B cell (primary cell): ENCODE results near the gene KISS1. TPM values are rescaled to one million over a fixed set of nuclear protein-coding genes. Genes with fewer than 3 reads are reported as not detected.

Experiments used
- ATAC-seq: fragments of 200-7000 bp; cut with Tn5 transposase; one replicate; pipeline ENCODE4 v1.10.0; 2021; ENCODE audit warnings: low read depth, mild to moderate bottlenecking, moderate number of reproducible peaks, moderate library complexity
- CTCF ChIA-PET: fragments of 350-600 bp; sonication (Branson Sonifier 250); formaldehyde crosslinking; loops from one replicate; lab custom pipeline; 2021; ENCODE audit warnings: antibody characterized with exemption, inconsistent platforms; lab: Charles Lee
- POLR2A ChIA-PET: fragments of 350-600 bp; sonication (Branson Sonifier 250); formaldehyde crosslinking; loops from one replicate; lab custom pipeline; 2021; ENCODE audit warnings: antibody characterized with exemption; lab: Charles Lee
- DNase-seq: peaks from one replicate; pipeline ENCODE4 v3.0.0; 2013
- H2AFZ ChIP-seq: 2 replicates; pipeline ENCODE4 v1.6.1; 2012; ENCODE audit warnings: mild to moderate bottlenecking, low read depth, low read length; ENCODE audit not compliant: insufficient read depth, poor library complexity, severe bottlenecking
- H3K27ac ChIP-seq, 2 donors: 1 replicate in 1 of 2; 2 replicates in 1 of 2; pipeline ENCODE4 v1.5.1; 2012 to 2013; ENCODE audit warnings: low read length in 2 of 2, mild to moderate bottlenecking in 2 of 2, moderate library complexity in 1 of 2
- H3K27me3 ChIP-seq, 4 experiments: fragments of 200-600 bp in 1 of 4; sonication (generic) in 1 of 4; replicated peaks in 1 of 4; 1 replicate in 2 of 4; 2 replicates in 2 of 4; pipeline versions ENCODE4 v1.6.1 to v1.7.0; 2013 to 2016; ENCODE audit warnings: low read length in 3 of 4, mild to moderate bottlenecking in 2 of 4, mixed read lengths in 1 of 4, moderate library complexity in 1 of 4; ENCODE audit not compliant: insufficient read depth in 4 of 4, control insufficient read depth in 3 of 4; ENCODE audit errors: control extremely low read depth in 1 of 4
- H3K36me3 ChIP-seq, 2 experiments: replicated peaks in 1 of 2; 1 replicate in 1 of 2; 2 replicates in 1 of 2; pipeline versions ENCODE4 v1.6.1 to v1.7.1; 2013; ENCODE audit warnings: low read length in 1 of 2; ENCODE audit not compliant: insufficient read depth in 2 of 2, control insufficient read depth in 1 of 2; ENCODE audit errors: control extremely low read depth in 1 of 2, extremely low read depth in 1 of 2
- H3K4me1 ChIP-seq, 2 donors: fragments of 200-600 bp in 1 of 2; sonication (generic) in 1 of 2; 1 replicate in 1 of 2; 2 replicates in 1 of 2; pipeline versions ENCODE4 v1.5.1 to v1.6.1; 2013 to 2017; ENCODE audit warnings: low read length in 2 of 2; ENCODE audit not compliant: control insufficient read depth in 2 of 2, insufficient read depth in 2 of 2
- H3K4me2 ChIP-seq: replicated peaks from 2 replicates; pipeline ENCODE3; 2012; ENCODE audit warnings: mild to moderate bottlenecking, low read depth, low read length; ENCODE audit not compliant: poor library complexity, severe bottlenecking
- H3K4me3 ChIP-seq, 5 experiments: fragments of 200-600 bp in 1 of 5; sonication (generic) in 1 of 5; 1 replicate in 3 of 5; 2 replicates in 2 of 5; pipeline versions ENCODE4 v1.5.1 to v1.7.0; 2011 to 2016; ENCODE audit warnings: low read length in 4 of 5, mild to moderate bottlenecking in 4 of 5, low read depth in 2 of 5, control low read depth in 1 of 5, moderate library complexity in 1 of 5; ENCODE audit not compliant: insufficient read depth in 1 of 5; ENCODE audit errors: control extremely low read depth in 1 of 5, extremely low read depth in 1 of 5
- H3K79me2 ChIP-seq: fragments of 200-600 bp; sonication (generic); one replicate; pipeline ENCODE4 v1.6.0; 2016; ENCODE audit warnings: low read length; ENCODE audit not compliant: control insufficient read depth, insufficient read depth
- H3K9ac ChIP-seq: fragments of 200-600 bp; sonication (generic); 2 replicates; pipeline ENCODE4 v1.6.1; 2017; ENCODE audit warnings: mild to moderate bottlenecking, low read length, moderate library complexity
- H3K9me3 ChIP-seq, 3 donors: one replicate each; pipeline versions ENCODE4 v1.6.1 to v1.7.1; 2013; ENCODE audit warnings: low read length in 2 of 3; ENCODE audit not compliant: control insufficient read depth in 2 of 3, insufficient read depth in 1 of 3; ENCODE audit errors: control extremely low read depth in 1 of 3
- H4K20me1 ChIP-seq: 2 replicates; pipeline ENCODE4 v1.6.0; 2012; ENCODE audit warnings: mild to moderate bottlenecking, low read length; ENCODE audit not compliant: insufficient read depth, control insufficient read depth, poor library complexity, severe bottlenecking
- H3K27ac Mint-ChIP-seq: one replicate; pipeline ENCODE4 v1.8.0; 2021; ENCODE audit warnings: mixed read lengths
- H3K27me3 Mint-ChIP-seq: one replicate; pipeline ENCODE4 v1.8.0; 2021; ENCODE audit warnings: mixed read lengths
- H3K4me1 Mint-ChIP-seq: one replicate; pipeline ENCODE4 v1.8.0; 2021; ENCODE audit warnings: mixed read lengths
- H3K4me3 Mint-ChIP-seq: one replicate; pipeline ENCODE4 v1.8.0; 2021; ENCODE audit warnings: mixed read lengths
- H3K9me3 Mint-ChIP-seq: one replicate; pipeline ENCODE4 v1.8.0; 2022; ENCODE audit warnings: mixed read lengths; ENCODE audit not compliant: insufficient read depth
- EZH2 ChIP-seq: IDR thresholded peaks from 2 replicates; pipeline ENCODE4 v1.6.1; 2012; ENCODE audit warnings: borderline replicate concordance, low read depth, mild to moderate bottlenecking, moderate library complexity, low read length; ENCODE audit not compliant: insufficient read depth, poor library complexity, severe bottlenecking
- WGBS: methylation state at CpG from one replicate; pipeline ENCODE4 v1.1.5; 2013; ENCODE audit warnings: missing lambda C conversion rate; ENCODE audit not compliant: insufficient coverage; 5-methylcytosine and 5-hydroxymethylcytosine counted together
- intact Hi-C: fragments of 100-400 bp; cut with micrococcal nuclease; formaldehyde crosslinking; loops from one replicate; pipeline ENCODE4 v1.10.0; 2022
- polyA plus RNA-seq: library from polyadenylated mRNA; depleted of rRNA; stranded (reverse); fragments of >200 nt; gene quantifications from 2 replicates; pipeline ENCODE4 v1.2.3, GENCODE V29; 2012
- total RNA-seq, 2 donors: library from RNA; stranded (reverse); fragments of 120-200 nt in 1 of 2; gene quantifications; 1 replicate in 1 of 2; 2 replicates in 1 of 2; pipeline versions ENCODE4 v1.2.3 to v1.2.4, GENCODE V29; 2013 to 2022
- TF ChIP-seq, protein P1 (sequence below): fragments of 200-600 bp; IDR thresholded peaks from one replicate; pipeline ENCODE4 v1.8.0; 2022; ENCODE audit warnings: antibody characterized with exemption, mild to moderate bottlenecking

Gene KISS1
- total and polyA plus RNA-seq, 2 donors (not counting 1 experiment from before 2014, with no cell fraction given), result not detected

DNA sequence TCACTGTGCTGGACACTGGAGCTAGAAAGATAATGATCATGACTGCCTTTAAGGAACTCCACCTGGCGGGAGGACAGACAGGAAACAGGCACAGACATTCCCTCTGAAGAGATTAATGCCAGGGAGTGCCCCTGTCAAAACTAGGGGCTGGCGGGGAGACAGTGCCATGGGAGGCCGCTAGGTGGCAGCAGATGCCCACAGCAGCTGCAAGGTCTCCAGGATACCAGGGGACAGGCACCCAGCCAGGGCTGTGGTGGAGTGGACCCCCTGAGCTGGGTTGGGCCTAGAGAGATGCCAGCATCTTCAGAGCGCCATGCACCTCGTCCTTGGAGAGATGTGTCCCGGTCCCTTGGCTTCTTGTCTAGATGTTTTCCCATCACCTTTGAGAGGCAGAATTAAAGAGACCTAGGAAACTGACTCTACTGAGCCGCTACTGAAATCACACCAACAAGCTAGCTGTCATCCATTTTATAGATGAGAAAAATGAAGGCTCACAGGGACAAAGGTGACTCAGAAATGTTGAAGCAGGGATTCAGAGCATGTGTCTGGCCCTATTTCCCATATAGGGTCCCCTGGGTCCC lies 33.7 kb downstream of the KISS1 start:
- H3K9me3 Mint-ChIP-seq, result no peaks in the 10 kb centered on the region
- Histone ChIP-seq H3K4me3 (no peak overlapping the region), H3K27me3 (peaks cover 0 to 17% (median 3%) of the 10 kb centered on the region in 4 experiments), H3K4me1 (no peaks in the 10 kb centered on the region), H2AFZ (no peak overlapping the region), H4K20me1 (no peaks in the 10 kb centered on the region), H3K36me3 (no peaks in the 10 kb centered on the region), H3K4me2 (no peak overlapping the region), H3K79me2 (no peaks in the 10 kb centered on the region), H3K9me3 (peaks cover 0 to 12% (median 2%) of the 10 kb centered on the region in 3 donors), H3K27ac (no peak overlapping the region), H3K9ac (no peak overlapping the region)
- H3K4me1 Mint-ChIP-seq, result no peaks in the 10 kb centered on the region
- ATAC-seq (peak; percentile 92), DNase-seq (peak; percentile 78)
- no peak overlapping the region for H3K4me3 Mint-ChIP-seq
- ChIA-PET POLR2A (interaction anchor here (0.6 kb wide), 1 partner anchor 30 kb away, joined by 3 read pairs; no protein-coding TSS in a partner anchor), CTCF (interaction anchor here (0.6 to 4.7 kb wide), 23 partner anchors 8 to 645 kb away, joined by 3 to 99 read pairs (median 5); partner anchors contain the start of gene PLEKHA6)
- peaks cover 31% of the 10 kb centered on the region for H3K27me3 Mint-ChIP-seq
- TF ChIP-seq EZH2, result no peak
- TF ChIP-seq, protein P1, sequence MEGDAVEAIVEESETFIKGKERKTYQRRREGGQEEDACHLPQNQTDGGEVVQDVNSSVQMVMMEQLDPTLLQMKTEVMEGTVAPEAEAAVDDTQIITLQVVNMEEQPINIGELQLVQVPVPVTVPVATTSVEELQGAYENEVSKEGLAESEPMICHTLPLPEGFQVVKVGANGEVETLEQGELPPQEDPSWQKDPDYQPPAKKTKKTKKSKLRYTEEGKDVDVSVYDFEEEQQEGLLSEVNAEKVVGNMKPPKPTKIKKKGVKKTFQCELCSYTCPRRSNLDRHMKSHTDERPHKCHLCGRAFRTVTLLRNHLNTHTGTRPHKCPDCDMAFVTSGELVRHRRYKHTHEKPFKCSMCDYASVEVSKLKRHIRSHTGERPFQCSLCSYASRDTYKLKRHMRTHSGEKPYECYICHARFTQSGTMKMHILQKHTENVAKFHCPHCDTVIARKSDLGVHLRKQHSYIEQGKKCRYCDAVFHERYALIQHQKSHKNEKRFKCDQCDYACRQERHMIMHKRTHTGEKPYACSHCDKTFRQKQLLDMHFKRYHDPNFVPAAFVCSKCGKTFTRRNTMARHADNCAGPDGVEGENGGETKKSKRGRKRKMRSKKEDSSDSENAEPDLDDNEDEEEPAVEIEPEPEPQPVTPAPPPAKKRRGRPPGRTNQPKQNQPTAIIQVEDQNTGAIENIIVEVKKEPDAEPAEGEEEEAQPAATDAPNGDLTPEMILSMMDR, result peak; percentile 98
- WGBS, result 6% methylated on average over 6 of the region's 7 CpGs
- intact Hi-C loops, result loop anchor here (1.0 to 2.0 kb wide), 3 partner anchors 45 to 340 kb away; no protein-coding TSS in a partner anchor
- no peak overlapping the region for H3K27ac Mint-ChIP-seq
